HG03135 (cell line): Measurements from ENCODE around the gene LRRC15.

Source experiments
- ATAC-seq: cut with Tn5 transposase; IDR thresholded peaks from one replicate; pipeline ENCODE4 v1.9.1; 2021; ENCODE audit warnings: mild to moderate bottlenecking, moderate library complexity; ENCODE audit not compliant: unreplicated experiment

The LRRC15 gene

DNA sequence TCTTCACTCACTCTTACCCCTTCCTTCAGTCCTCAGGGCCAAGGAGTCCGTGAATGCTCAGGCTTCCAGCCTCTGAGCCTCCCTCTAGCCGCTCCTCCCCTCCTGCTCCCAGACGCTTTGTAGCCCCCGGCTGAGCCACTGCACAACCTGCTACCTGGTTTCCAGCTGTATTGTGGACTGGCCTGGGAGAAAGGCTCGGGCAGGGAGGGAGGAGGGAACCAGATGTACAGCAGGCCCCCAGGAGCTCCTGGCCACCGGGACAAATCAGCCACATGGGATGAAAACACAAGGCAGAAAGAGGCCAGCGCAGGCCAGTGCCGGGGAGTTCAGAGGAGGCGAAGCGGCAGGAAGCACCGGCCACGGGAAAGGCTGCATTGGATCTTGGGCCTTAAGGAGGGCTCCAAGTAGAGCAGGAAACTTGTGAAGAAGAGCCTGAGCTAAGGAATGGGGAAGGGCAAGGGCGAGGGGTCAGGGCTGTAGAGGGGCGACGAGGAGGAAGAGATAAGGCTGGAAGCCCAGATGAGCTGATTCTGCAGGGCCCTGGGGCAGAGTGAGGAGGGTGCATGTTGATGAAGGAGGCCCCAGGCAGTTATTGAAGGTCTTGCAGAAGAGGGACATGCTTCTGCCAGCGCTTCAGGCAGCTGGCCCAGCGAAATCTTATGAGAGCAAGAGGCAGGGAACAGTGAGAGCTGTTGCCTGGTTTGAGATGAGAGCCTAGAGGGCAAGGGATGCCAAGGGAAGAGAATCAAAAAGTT is 32.8 kb downstream of the LRRC15 start:
- ATAC-seq: no peak

DNA sequence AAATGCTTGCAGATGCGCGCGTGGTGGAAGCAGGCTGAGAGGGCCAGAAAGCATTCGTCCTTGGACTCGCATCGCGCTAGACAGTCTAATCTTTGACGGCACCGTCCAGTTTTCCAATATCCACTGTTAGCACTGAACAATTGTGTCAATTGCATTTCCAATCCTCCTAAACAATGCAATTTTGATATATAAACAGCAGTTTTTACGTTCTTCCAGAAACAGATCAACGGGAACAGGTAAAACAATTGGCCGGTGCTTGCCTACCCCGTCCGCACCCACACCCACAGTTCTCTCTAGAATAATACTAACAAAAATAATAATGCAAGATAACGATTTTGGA is 35.6 kb downstream of the LRRC15 start:
- no peak for ATAC-seq

DNA sequence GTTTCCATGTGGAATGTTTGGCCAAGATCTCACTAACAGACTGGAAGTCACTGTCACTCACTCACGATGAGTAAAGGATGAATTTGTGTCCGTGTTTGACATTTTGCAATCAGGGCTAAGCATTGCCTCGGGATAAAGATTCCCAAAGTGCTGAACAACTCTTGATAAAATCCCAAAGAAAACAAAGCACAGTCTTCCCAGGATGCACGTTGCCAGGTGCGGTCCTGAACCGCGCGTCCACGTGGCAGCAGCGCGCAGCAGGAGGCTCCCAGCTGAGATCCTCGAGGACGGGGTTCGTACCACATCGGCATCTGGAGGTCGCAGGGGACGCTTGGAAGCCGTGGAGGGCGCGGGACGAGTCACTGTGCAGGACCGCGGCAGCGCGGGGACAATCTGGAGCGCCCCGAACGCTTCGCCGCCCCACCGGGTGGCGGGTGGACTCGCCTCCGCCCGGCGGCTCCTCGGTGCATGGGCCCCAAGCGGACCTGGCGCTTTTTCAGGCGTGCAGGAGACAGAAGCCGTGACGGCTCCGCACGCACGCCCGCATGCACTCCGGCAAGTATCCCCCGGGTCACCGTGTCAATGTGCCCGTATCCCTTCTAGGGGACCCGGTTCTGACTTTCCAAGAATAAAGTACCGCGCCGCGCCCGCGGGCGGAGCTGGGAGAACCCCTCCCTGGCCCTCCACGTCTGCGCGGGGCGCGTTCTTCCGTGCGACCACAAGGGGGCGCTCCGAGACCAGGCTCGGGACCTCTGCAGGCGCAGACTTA is 36.1 kb downstream of the LRRC15 start:
- ATAC-seq: peak; percentile 87

- no peak for ATAC-seq
Measured at GRCh38 chr3:194332858-194333211, 36.7 kb downstream of the LRRC15 start.

DNA sequence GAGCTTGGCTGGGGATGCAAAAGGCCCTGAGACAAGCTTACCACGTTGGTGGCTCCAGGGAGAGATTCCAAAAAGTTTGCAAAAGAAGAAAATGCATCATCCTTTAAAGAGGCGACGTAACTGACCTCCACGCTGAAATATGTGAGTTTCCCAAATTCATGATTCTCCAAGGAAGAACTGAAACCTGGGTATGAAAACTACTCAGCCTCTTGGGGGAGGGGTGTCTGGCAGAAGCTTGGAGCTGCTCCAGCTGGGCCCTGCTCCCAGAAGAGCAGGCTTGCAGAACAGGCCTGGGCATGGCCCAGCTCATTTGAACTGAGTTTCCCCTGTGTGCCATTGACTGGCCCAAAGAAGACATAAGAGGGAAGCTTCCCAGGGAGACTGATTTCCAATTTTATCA is 39.0 kb downstream of the LRRC15 start:
- no peak for ATAC-seq

DNA sequence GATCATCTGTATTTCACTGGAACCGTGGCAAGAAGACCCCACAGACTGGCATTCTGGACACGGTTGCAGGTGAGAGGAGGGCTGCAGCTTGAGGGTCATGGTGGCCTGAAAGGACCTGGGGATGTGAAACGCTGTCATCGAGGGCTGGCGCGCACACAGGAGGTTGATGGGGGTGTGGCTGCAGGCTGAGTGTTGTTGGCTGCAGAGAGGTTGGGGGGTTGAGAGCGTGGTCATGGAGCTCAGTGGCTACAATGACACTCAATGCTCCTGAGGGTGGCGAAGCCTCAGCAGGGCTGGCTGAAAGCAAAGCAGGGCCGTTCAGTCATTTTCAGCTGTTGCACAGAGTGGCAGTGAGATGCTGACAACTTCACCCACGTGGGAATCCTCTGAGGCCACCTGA is 39.4 kb downstream of the LRRC15 start:
- ATAC-seq: no peak

DNA sequence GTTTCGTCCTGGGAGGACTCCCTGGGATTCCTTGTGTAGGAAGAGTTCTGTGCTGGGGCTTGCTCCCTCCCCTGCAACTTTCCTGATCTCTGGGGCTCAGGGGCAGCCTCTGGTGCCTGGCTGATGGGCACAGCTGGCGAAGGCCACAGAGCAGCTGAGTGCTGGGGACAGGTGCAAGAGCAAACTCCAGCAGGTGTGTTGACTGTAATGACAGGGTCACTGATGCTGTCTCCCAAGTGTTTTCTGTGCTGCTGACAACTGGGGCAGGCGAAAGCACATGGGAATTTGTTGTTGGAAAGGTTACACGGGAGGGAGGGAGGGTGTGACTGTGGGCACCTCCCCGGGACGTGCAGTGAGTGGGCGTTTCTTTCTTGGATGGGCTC is 40.0 kb downstream of the LRRC15 start:
- no peak for ATAC-seq

DNA sequence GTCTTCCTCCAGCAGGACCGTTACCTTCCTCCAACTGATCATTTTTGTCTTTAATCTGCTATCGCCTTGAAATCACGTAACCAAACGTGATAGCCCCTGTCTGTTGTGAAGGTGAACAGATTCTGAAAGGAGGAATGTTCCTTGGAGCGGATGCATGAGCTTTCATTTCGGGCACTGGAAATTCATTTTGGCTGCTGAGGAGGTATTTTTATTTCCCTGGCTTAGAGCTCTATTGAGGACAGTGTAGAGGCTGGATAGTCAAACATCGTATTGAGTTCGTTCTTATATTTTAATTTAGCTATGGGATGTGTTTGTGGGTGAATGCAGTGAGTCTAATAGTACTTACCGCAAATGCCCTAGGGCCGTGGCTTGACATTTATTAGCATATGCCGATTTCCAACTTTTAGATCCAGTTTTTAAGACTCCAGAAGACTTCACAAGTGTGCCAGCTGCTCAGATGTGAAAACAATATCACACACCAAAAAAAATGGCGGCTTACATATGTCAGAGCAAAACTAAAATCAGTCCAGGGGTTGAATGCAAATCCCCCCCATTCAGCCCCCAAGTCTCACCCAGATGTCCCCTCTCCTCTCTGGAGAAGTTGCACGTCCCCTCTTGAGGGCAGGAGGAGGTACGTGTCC is 40.5 kb downstream of the LRRC15 start:
- no peak for ATAC-seq

GRCh38 chr3:194328053-194328657 is 41.4 kb downstream of the LRRC15 start:
- no peak for ATAC-seq

DNA sequence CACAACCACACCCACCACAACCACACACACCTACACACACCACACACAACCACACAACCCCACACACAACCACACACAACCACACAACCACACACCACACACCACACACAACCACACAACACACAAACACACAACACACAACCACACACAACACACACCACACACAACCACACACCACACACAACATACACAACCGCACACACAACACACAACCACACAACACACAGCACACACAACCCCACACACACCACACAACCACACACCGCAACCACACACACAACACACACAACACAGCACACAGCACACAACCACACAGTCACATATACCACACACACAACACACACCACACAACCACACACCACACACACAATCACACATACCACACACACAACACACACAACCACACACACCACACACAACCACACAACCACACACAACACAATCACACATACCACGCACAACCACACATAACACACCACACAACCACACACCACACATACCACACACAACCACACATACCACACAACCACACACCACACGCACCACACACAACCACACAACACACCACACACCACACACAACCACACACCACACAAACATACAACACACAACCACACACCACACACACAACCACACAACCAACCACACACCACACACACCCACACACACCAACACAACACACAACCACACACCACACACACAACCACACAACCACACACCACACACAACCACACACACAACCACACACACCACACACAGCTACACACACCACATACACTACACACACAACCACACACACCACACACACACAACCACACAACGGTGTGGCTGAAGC is 42.1 kb downstream of the LRRC15 start:
- no peak for ATAC-seq

DNA sequence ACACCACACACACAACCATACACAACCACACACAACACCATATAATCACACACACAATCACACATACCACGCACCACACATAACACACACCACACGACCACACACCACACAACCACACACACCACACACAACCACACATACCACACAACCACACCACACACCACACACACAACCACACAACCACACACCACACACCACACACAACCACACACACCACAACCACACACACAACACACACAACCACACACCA is 42.6 kb downstream of the LRRC15 start:
- no peak for ATAC-seq

GRCh38 chr3:194326192-194326967 is 43.2 kb downstream of the LRRC15 start:
- no peak for ATAC-seq

GRCh38 chr3:194325424-194326153 is 44.0 kb downstream of the LRRC15 start:
- no peak for ATAC-seq

DNA sequence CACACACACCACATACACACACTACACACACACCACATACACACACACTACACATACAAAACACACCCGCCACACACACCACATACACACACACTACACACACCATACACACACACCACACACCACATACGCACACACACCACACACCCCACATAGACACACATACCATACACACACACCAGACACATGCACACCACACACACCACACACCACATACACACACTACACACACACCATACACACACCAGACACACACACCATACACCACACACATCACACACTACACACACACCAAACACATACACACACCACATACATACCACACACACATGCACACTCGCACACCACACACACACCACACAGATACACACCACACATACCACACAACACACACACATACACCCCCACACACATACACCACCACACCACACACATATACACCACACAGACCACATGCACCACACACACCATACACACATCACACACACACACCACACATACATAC is 44.7 kb downstream of the LRRC15 start:
- ATAC-seq: no peak

- ATAC-seq: peak; percentile 45
Measured at GRCh38 chr3:194323785-194324735, 45.5 kb downstream of the LRRC15 start.

DNA sequence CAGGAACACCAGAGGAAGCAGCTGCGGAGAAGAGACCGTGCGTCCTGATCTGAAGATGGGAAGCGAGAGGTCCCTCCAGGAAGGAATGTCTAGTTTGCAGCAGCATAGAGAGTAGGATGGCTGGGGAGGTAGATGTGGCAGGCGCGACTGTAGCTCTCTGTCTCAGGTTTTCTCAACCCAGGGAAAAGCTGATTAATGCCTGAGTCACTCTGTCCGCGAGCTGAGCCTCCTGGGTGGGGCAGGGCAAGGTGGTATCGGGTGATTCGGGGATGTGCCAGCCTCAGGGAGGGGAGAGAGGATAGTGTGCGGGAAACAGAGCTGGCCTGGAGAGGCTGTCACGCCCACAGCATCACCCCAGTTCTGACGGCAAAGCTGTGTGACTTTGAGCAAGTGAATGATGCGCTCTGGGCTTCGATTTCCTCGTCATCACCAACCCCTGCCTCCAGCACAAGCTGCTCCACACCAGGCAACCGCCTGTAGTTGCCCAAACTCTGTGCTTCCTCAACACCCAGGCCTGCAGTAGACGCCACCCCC is 46.8 kb downstream of the LRRC15 start:
- ATAC-seq: no peak

- ATAC-seq: no peak
Measured at GRCh38 chr3:194321693-194322640, 47.6 kb downstream of the LRRC15 start.
